Testis (tissue), 2 donors: Measurements from ENCODE around the gene UBE2D1.

Experiments used
- CTCF ChIP-seq, 3 experiments: fragments of 450-650 bp in 2 of 3; fragments of 200-600 bp in 1 of 3; sonication (generic) in 1 of 3; IDR thresholded peaks; one replicate each; pipeline ENCODE4 v1.5.1; 2016 to 2019; ENCODE audit warnings: antibody characterized with exemption in 3 of 3, mild to moderate bottlenecking in 2 of 3, moderate library complexity in 1 of 3
- POLR2A ChIP-seq: fragments of 450-650 bp; IDR thresholded peaks from one replicate; pipeline ENCODE4 v1.6.1; 2017; ENCODE audit warnings: antibody characterized with exemption, mild to moderate bottlenecking, moderate library complexity

GRCh38 chr10:58393317-58393716, 58.5 kb downstream of the UBE2D1 start:
- TF ChIP-seq CTCF (IDR thresholded peaks at IDR 0.05) (no peak), POLR2A (no peak)
